Progenitor cell of endocrine pancreas (in vitro differentiated cells): ENCODE results near the gene YARS2. TPM values are rescaled to one million over a fixed set of nuclear protein-coding genes. Genes with fewer than 3 reads are reported as not detected.
A peak's percentile ranks its signal among the peaks of the same experiment; 100 is the strongest.
"Not testable (repeated sequence)": the region's sequence is repeated elsewhere in the genome, so short reads cannot be mapped to it uniquely, and the experiment has no call there.

ENCODE experiments used
- DNase-seq: peaks from one replicate; pipeline ENCODE4 v3.0.0; 2021; ENCODE audit warnings: low spot score; ENCODE audit not compliant: unreplicated experiment
- H3K27ac Mint-ChIP-seq: 2 replicates; pipeline ENCODE4 v1.8.0; 2021; ENCODE audit warnings: mild to moderate bottlenecking, moderate library complexity, mixed read lengths
- H3K27me3 Mint-ChIP-seq: 2 replicates; pipeline ENCODE4 v1.8.0; 2021; ENCODE audit warnings: mixed read lengths
- H3K36me3 Mint-ChIP-seq: 2 replicates; pipeline ENCODE4 v1.8.0; 2022; ENCODE audit warnings: mixed read lengths; ENCODE audit not compliant: insufficient read depth
- H3K4me1 Mint-ChIP-seq: 2 replicates; pipeline ENCODE4 v1.8.0; 2021; ENCODE audit warnings: low read depth, mixed read lengths
- H3K4me3 Mint-ChIP-seq: 2 replicates; pipeline ENCODE4 v1.8.0; 2021; ENCODE audit warnings: low read depth, mild to moderate bottlenecking, moderate library complexity, mixed read lengths
- H3K9me3 Mint-ChIP-seq: 2 replicates; pipeline ENCODE4 v1.8.0; 2021; ENCODE audit warnings: low read depth, mixed read lengths
- CTCF ChIP-seq: fragments of 200-600 bp; sonication (generic); IDR thresholded peaks from one replicate; pipeline ENCODE4 v1.5.0; 2021; ENCODE audit warnings: antibody characterized with exemption, mild to moderate bottlenecking; ENCODE audit not compliant: unreplicated experiment
- total RNA-seq: library from RNA; stranded (reverse); gene quantifications from 2 replicates; pipeline ENCODE4 v1.2.1, GENCODE V29; 2021

Gene YARS2
- total RNA-seq, 1 donor from 2014 or later, result 40.5 TPM

DNA sequence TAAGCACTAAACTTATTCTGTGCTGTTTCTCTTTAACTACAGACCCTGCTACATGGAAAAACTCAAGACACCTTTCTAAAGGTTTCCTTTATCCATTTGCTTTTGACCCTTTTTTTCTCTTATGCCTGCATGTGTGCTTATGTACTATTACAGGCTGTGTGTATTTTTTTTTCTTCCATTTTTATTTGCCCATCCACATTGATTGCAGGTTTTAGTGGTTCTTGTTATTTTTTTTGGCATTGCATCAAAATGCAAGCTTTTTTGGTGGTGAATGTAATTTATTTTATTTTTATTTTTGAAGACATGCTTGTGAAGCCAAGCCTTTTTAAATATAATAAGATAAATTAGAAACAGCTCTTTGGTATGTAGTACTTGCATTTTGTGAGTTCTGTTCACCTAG is 49.9 kb downstream of the YARS2 start:
- Mint-ChIP-seq H3K27me3 (no peaks in the 10 kb centered on the region), H3K4me1 (peaks cover 2% of the 10 kb centered on the region), H3K36me3 (peaks cover 19% of the 10 kb centered on the region), H3K9me3 (no peaks in the 10 kb centered on the region), H3K4me3 (no peak overlapping the region), H3K27ac (peak overlapping the region; percentile 56)
- no peak for TF ChIP-seq CTCF
- DNase-seq, result no peak

DNA sequence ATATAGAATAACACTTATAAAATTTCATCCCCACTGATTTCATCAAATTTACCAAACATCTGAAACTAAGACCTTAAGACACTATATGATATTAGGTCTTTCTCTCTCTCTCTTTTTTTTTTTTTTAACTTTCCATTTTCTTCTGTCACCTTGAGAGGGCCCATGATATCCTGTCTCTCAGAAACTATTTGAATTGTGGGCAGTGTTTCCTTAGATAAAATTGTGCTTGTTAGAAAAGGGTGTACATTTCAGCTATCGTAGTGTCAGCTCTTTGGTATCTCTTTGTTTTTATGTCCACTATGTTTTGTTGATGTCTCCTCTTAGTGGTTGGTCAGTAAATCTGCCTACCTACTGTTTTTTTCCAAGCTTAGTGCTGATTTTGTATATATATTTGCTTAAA is 52.8 kb downstream of the YARS2 start:
- H3K9me3 Mint-ChIP-seq, result no peaks in the 10 kb centered on the region
- no peaks in the 10 kb centered on the region for H3K27me3 Mint-ChIP-seq
- no peak for DNase-seq
- TF ChIP-seq CTCF, result no peak
- peaks cover 8% of the 10 kb centered on the region for H3K4me1 Mint-ChIP-seq
- H3K27ac Mint-ChIP-seq, result peak overlapping the region; percentile 70
- H3K4me3 Mint-ChIP-seq, result no peak overlapping the region
- peaks cover 16% of the 10 kb centered on the region for H3K36me3 Mint-ChIP-seq

DNA sequence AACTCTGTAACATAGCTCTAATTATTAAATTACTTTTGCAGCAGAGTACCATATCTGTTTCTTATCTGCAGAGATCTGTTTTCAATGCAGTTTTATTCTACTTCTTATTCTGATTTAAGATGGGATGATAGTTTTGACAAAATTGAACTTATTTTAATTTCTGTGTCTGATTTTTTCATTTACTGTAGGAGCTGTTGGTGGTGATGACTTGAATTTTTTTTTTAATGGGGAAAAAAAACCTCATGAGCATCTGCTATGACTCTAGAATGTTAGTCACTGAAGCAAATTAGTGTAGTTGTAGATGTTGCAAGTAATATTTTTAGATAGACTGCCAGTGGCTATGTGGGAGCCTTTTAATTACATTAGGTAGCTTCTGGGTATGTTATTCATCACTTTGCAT is 53.2 kb downstream of the YARS2 start:
- Mint-ChIP-seq H3K27ac (no peak overlapping the region), H3K9me3 (no peaks in the 10 kb centered on the region), H3K4me1 (peaks cover 9% of the 10 kb centered on the region), H3K36me3 (peaks cover 16% of the 10 kb centered on the region), H3K4me3 (no peak overlapping the region), H3K27me3 (no peaks in the 10 kb centered on the region)
- TF ChIP-seq CTCF, result no peak
- no peak for DNase-seq

GRCh38 chr12:32699437-32699836 is 56.3 kb downstream of the YARS2 start:
- H3K9me3 Mint-ChIP-seq, result peaks cover 16% of the 10 kb centered on the region
- not testable (repeated sequence) for H3K4me3 Mint-ChIP-seq, H3K27me3 Mint-ChIP-seq, H3K27ac Mint-ChIP-seq, DNase-seq
- H3K4me1 Mint-ChIP-seq, result peaks cover 11% of the 10 kb centered on the region
- H3K36me3 Mint-ChIP-seq, result peaks cover 25% of the 10 kb centered on the region

DNA sequence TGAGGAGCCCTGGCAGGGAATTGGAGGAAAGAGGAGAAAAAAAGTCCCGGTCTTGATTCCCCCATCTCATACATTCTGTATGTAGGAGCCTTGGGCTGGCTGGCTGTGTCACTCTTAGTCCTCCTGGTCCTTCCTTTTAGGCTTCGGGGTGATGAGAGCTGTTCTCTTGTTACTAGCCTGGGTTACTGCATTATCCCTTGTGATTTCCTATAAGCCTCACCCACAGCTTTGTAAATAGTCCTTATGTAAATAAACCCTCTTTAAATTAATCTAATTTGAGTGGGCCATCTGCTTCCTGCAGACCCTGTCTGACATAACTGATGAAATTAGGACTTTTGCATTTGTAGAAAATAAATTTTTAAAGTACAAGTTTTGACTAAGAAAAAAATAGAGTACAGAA is 57.4 kb downstream of the YARS2 start:
- peaks cover 11% of the 10 kb centered on the region for H3K4me1 Mint-ChIP-seq
- no peak overlapping the region for H3K4me3 Mint-ChIP-seq
- peaks cover 20% of the 10 kb centered on the region for H3K9me3 Mint-ChIP-seq
- DNase-seq, result no peak
- H3K36me3 Mint-ChIP-seq, result peaks cover 29% of the 10 kb centered on the region
- peak overlapping the region; percentile 63 for H3K27ac Mint-ChIP-seq
- H3K27me3 Mint-ChIP-seq, result no peaks in the 10 kb centered on the region
- no peak for TF ChIP-seq CTCF

DNA sequence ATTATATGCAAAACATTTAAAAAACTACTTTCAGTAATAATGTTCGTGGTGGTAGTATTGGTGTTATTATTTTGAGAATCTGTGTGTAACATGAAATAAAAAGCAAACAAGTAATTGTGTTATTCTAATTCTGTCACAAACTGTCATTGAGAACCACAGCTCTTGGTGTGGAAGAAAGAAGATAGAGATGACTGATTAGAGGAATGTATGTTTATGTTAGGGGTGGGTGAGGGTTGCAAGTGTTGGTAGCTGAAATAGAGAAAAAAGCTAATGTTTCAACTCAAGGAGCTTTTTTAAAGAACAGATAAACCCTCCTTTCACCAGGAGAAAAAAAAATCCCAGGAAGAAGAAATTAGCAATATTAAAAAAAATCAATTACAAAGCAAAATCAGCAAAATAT is 58.3 kb downstream of the YARS2 start:
- Mint-ChIP-seq H3K4me3 (no peak overlapping the region), H3K27me3 (no peaks in the 10 kb centered on the region), H3K27ac (peak overlapping the region; percentile 9), H3K4me1 (peaks cover 11% of the 10 kb centered on the region), H3K36me3 (peaks cover 27% of the 10 kb centered on the region), H3K9me3 (peaks cover 20% of the 10 kb centered on the region)
- no peak for TF ChIP-seq CTCF
- no peak for DNase-seq

Other genes starting within 250 kb of the YARS2 start
- gene DNM1L, start 76.6 kb downstream of the YARS2 start, total RNA-seq, result 150 and 151 TPM in 2 replicates
- 102 and 103 TPM in 2 replicates for gene PKP2, start 140.9 kb upstream of the YARS2 start, total RNA-seq